Effector memory CD4-positive, alpha-beta T cell (primary cell): ENCODE measurements around the gene SLC44A2.

Experiments
- DNase-seq, 3 donors: peaks; one replicate each; pipeline ENCODE4 v3.0.0-alpha.2; 2020
- H3K27ac ChIP-seq: 2 replicates; pipeline ENCODE4 v1.7.0; 2013; ENCODE audit warnings: mild to moderate bottlenecking, low read length, moderate library complexity; ENCODE audit not compliant: insufficient read depth, poor library complexity, severe bottlenecking
- H3K27me3 ChIP-seq: replicated peaks from 2 replicates; pipeline ENCODE4 v1.7.0; 2013; ENCODE audit warnings: mild to moderate bottlenecking, low read length; ENCODE audit not compliant: insufficient read depth, control insufficient read depth, poor library complexity, severe bottlenecking
- H3K36me3 ChIP-seq: 2 replicates; pipeline ENCODE4 v1.7.0; 2013; ENCODE audit warnings: mild to moderate bottlenecking, low read length, moderate library complexity; ENCODE audit not compliant: control insufficient read depth, insufficient read depth
- H3K4me1 ChIP-seq: 2 replicates; pipeline ENCODE4 v1.7.0; 2013; ENCODE audit warnings: low read length, mild to moderate bottlenecking; ENCODE audit not compliant: control insufficient read depth, insufficient read depth, poor library complexity, severe bottlenecking
- H3K4me3 ChIP-seq: 2 replicates; pipeline ENCODE4 v1.7.0; 2013; ENCODE audit warnings: low read length, low read depth, mild to moderate bottlenecking; ENCODE audit not compliant: insufficient read depth, poor library complexity, severe bottlenecking
- H3K9me3 ChIP-seq: 2 replicates; pipeline ENCODE4 v1.7.0; 2013; ENCODE audit warnings: mild to moderate bottlenecking, low read length, moderate library complexity; ENCODE audit not compliant: control insufficient read depth

Gene SLC44A2

GRCh38 chr19:10687518-10688288, 62.4 kb downstream of the SLC44A2 start:
- Histone ChIP-seq H3K4me3 (no peak overlapping the region), H3K27me3 (no peaks in the 10 kb centered on the region), H3K36me3 (peaks cover 91% of the 10 kb centered on the region), H3K9me3 (no peaks in the 10 kb centered on the region), H3K27ac (no peak overlapping the region), H3K4me1 (no peaks in the 10 kb centered on the region)
- no peak for DNase-seq

DNA sequence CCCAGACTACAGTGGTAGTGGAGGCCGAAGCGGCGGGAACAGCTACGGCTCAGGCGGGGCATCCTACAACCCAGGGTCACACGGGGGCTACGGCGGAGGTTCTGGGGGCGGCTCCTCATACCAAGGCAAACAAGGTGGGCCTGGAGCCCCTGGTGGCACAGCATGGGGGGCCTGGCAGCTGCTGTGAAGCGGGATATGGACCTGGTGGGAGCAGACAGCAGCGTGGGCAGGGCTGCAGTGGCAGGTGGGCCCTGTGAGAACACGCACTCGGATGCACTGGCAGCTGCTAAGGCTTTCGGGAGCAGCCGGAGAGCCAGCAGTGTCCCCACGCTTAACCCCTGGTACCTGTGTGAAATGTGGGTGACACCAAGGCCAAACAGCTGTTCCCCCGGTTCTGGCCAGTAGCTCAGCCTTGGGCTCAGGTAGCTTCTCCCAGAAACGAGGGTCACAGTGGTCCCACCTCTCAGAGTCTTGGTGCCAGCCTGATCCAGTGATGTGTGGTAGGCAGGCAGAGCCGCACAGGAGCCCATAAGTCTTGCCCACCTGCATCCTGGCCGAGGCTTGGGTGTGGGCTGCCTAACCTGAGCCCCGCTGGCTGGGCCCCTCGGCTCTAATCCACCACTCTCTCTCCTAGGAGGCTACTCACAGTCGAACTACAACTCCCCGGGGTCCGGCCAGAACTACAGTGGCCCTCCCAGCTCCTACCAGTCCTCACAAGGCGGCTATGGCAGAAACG, 63.4 kb downstream of the SLC44A2 start:
- H3K4me1 ChIP-seq: no peaks in the 10 kb centered on the region
- no peaks in the 10 kb centered on the region for H3K9me3 ChIP-seq
- peaks cover 81% of the 10 kb centered on the region for H3K36me3 ChIP-seq
- no peak for DNase-seq
- no peak overlapping the region for H3K27ac ChIP-seq
- no peaks in the 10 kb centered on the region for H3K27me3 ChIP-seq
- no peak overlapping the region for H3K4me3 ChIP-seq

- Histone ChIP-seq H3K4me3 (no peak overlapping the region), H3K36me3 (peaks cover 65% of the 10 kb centered on the region), H3K4me1 (peaks cover 5% of the 10 kb centered on the region), H3K27me3 (no peaks in the 10 kb centered on the region), H3K27ac (no peak overlapping the region), H3K9me3 (no peaks in the 10 kb centered on the region)
- no peak for DNase-seq
Measured at GRCh38 chr19:10690341-10690781, 65.0 kb downstream of the SLC44A2 start.

DNA sequence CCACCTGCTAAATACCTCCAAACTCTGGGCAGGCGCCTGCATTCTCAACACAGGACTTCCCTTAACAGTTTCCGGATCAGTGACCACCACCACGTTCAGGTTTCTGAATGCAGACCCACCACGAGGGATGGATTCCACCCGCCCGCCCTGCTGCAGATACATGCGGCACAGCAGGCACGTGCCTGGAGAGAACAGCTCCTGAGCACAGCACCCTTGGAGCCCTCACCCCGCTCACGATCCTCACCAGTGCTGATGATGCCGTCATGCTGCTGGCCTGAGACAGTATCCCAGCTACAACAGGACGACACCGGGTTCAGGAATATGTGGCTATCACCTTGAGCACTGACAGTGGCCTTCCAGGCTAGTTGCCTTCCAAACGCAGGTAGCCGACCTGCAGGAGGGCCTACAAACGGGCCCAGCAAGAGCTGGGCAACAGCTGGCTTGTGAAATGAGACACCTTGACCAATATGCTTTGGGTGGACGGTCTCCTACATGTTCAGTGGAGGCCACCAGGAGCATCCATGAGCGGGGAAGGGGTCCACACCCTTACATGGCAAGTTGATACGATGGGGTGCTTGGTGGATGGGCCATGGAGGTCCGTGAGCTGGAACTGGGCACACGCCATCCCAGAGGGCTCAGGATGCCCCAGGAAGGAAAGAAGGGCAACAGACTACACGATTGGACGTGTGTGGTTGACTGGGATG, 66.0 kb downstream of the SLC44A2 start:
- Histone ChIP-seq H3K9me3 (no peaks in the 10 kb centered on the region), H3K4me1 (peaks cover 11% of the 10 kb centered on the region), H3K27ac (no peak overlapping the region), H3K27me3 (no peaks in the 10 kb centered on the region), H3K36me3 (peaks cover 58% of the 10 kb centered on the region), H3K4me3 (no peak overlapping the region)
- no peak for DNase-seq

DNA sequence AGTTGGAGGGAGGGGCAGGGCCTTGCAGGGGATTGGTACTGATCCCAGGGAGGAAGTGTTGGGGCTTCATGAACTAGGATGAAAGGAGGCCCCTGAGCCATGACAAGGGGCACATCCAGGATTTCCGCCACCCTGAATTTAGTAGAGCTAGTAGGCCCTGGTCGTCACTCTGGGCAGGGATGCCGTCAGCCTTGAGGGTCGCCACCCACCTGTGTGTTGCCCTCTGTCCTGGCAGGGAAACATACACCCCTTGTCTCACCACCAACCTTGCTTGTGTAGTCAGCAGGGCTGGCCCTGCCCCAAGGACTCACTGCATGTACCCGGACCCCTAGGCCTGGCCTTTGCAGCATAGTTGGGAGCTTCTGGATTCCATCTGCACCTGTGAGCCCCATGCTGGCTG, 66.5 kb downstream of the SLC44A2 start:
- H3K4me3 ChIP-seq: no peak overlapping the region
- peaks cover 54% of the 10 kb centered on the region for H3K36me3 ChIP-seq
- H3K9me3 ChIP-seq: no peaks in the 10 kb centered on the region
- H3K27me3 ChIP-seq: peaks cover 3% of the 10 kb centered on the region
- peaks cover 11% of the 10 kb centered on the region for H3K4me1 ChIP-seq
- DNase-seq: no peak
- H3K27ac ChIP-seq: no peak overlapping the region

- DNase-seq: no peak
- peaks cover 11% of the 10 kb centered on the region for H3K4me1 ChIP-seq
- H3K27ac ChIP-seq: no peak overlapping the region
- no peak overlapping the region for H3K4me3 ChIP-seq
- H3K27me3 ChIP-seq: peaks cover 3% of the 10 kb centered on the region
- peaks cover 45% of the 10 kb centered on the region for H3K36me3 ChIP-seq
- no peaks in the 10 kb centered on the region for H3K9me3 ChIP-seq
Measured at GRCh38 chr19:10692673-10693264, 67.4 kb downstream of the SLC44A2 start.
